Stimulated activated CD4-positive, alpha-beta T cell treated with anti-CD3 and anti-CD28 coated beads, TNF-alpha, amount 100 ng/mL, for 48 hours (primary cell): Measurements from ENCODE around the gene PAX7.
"Not testable (repeated sequence)": the region's sequence is repeated elsewhere in the genome, so short reads cannot be mapped to it uniquely, and the experiment has no call there.

Experiments
- DNase-seq, 3 donors: peaks; one replicate each; pipeline ENCODE4 v3.0.0-alpha.2; 2020; ENCODE audit warnings: low read depth in 3 of 3

Gene PAX7

GRCh38 chr1:18761948-18762840, 131.5 kb downstream of the PAX7 start:
- DNase-seq, result no peak

DNA sequence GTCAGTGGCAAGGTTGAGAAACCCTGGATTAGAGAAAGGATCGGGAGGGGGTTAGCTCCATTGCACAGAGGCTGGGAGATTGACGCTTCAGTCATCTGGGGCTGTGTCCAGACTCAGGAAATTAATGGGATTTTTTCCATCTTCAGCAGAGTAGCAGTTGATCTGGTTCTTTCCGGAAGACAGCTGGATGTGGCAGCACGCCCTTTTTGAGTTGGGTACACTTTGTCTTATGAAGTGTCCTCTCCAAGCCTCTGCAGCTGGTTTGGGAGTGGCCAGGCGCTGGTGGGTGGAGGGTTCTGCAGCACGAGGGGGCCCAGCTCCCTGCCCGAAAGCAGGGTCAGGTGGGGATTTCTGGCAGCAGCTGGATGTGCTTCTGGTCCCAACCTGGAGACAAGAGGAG, 133.7 kb downstream of the PAX7 start:
- no peak for DNase-seq

- DNase-seq, result no peak
Observed at GRCh38 chr1:18765725-18766124, 135.1 kb downstream of the PAX7 start.

DNA sequence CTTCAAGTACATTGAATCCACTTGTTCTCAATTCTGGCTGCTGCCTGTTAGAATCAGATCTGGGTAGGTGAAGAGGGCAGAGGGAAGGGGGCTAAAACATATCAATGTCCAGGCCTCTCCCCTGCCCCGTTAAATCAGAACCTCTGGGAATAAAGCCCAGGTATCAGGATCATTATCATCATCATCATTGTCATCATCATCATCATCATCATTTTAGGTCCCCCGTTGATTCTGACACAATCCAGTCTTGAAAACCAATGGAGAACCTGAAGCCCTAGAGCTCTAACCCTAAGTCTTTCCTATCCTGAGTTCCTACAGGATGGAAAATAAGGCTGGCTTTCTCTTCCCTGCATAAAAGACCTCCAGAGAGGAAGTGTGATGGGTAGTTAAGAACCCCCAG, 135.7 kb downstream of the PAX7 start:
- DNase-seq, result no peak

- DNase-seq, result not testable (repeated sequence)
Observed at GRCh38 chr1:18767576-18767975, 136.9 kb downstream of the PAX7 start.

- DNase-seq, result no peak
Observed at GRCh38 chr1:18768086-18768485, 137.4 kb downstream of the PAX7 start.

DNA sequence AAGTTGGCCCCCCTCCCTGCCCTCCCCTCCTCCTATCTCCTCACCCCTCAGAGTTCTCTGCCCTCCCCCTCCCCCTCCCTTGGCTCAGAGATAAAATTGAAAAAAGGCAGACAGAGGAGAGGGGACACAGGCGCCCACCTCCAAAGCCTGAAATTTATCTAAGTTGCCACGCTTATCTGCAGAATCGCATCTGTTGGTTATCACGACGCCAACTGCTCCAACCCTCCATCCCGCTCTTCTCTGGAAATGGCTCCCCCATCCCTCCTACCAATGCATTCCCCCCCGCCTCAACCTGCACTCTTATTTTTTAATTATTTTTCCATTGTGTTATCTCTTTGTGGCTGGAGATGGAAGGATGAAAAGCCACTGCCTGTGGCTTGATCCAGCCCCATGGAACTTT, 138.5 kb downstream of the PAX7 start:
- DNase-seq, result no peak

DNA sequence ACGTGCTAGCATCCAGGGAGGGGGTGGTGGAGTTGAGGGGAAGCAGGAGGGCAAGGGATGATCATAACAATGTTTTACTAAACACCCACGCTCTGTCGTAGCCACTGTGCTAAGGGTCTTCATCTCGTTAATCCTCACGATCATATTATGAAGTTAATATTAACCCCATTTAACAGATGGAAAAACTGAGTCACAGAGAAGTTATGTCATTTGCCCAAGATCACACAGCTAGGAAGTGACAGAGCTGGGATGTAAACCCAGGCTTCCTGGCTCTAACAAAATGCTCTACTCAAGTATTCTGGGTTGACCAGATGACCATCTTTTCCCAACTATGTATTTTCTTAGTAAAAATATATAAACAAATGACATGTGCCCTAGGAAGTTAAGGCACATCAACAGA, 140.2 kb downstream of the PAX7 start:
- DNase-seq, result no peak

- DNase-seq, result no peak
Observed at GRCh38 chr1:18773753-18774152, 143.1 kb downstream of the PAX7 start.

GRCh38 chr1:18775341-18775740, 144.7 kb downstream of the PAX7 start:
- no peak for DNase-seq

- no peak for DNase-seq
Observed at GRCh38 chr1:18776777-18777176, 146.1 kb downstream of the PAX7 start.

DNA sequence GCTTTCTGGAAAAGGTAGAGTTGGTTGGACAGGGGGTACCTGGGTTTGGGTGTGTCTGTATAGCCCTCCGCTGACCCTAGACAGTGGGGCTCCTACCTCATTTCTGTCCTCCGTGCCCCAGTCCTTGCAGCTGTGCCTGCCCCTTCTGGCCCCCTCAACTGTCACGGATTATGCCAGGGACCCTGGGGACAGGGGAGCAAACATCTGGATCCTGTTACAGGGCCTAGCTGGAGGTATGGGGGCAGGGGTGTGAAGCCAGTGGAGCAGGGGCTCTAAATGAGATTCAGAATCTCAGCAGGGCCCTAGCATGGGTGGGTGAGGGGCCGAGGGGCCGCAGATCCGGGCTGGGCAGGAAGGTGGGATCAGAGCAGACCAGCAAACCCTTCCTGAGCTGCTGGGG, 147.8 kb downstream of the PAX7 start:
- DNase-seq, result no peak

DNA sequence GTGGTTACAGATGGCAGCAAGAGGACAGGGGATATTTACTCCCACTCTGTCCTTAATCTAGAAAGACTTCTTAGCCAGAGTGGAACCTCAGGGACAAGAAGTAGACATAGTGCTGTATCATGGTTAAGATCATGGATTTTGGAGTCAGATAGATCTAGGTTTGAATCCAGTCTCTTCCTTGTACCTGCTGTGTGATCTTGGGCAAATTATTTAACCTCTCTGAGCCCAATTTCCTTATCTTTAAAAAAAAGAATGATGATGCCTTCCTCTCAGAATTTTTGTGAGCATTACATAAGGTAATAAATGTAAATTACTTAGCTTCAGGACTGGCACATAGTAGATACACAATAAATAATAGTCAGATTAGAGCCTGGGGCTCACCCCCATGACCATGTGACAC, 150.4 kb downstream of the PAX7 start:
- DNase-seq, result no peak

GRCh38 chr1:18783705-18784481, 153.2 kb downstream of the PAX7 start:
- no peak for DNase-seq

GRCh38 chr1:18784482-18784831, 153.8 kb downstream of the PAX7 start:
- no peak for DNase-seq

GRCh38 chr1:18786149-18786548, 155.5 kb downstream of the PAX7 start:
- DNase-seq, result no peak

GRCh38 chr1:18787825-18788385, 157.3 kb downstream of the PAX7 start:
- no peak for DNase-seq

DNA sequence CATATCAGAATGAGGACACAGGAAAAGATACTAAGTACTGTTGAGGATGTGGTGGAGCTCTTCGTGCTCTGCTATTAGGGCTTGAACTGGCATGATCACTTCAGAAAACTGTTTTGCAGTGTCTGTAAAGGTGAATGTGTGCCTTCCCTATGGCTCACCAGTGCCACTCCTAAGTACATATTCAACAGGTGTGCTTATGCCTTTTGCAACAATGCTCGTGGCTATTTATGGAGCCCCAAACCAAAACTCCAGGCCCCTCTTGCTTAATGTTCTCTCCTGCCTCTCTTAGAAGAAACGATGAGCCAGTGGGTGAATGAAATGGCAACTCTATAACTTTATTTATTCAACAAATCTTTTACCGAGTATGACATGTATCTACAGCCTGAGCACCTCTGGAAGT, 158.6 kb downstream of the PAX7 start:
- no peak for DNase-seq

DNA sequence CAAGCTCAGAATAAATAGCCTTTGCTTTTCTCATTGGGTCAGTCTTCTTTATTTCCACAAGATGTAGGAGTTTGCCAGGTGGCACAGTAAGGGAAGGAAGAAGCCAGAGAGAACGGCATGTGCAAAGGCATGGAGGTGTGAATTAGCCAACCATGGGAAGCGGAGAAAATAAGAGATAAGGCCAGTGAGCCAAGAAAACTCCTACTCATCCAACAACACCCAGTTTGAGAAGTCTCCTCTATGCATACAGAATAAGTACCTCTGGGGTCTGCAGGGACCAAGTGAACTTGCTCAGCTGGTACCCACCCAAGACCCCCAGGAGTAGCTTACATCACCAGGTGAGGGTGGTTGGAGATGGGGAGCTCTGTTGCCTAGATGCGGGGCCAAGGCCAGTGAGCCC, 162.1 kb downstream of the PAX7 start:
- no peak for DNase-seq

DNA sequence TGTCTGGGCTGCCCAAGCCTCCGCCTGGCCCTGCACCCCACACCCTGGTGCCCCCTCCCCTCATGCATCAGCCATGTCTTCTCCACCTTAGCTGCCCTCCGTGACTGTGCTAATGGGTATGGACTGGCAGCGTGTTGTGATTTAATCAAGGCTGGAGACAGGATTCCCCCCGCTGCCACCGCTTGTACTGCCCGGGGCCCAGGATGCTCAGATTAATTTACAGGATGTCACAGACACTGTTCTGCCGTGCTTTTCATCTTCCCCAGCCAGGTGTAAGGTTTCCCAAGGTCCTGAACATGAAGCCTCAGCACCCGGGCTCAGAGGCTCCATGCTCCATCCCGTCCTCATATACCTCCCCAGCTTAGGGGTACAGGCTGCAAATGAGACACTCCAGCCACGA, 162.5 kb downstream of the PAX7 start:
- DNase-seq, result no peak

- no peak for DNase-seq
Observed at GRCh38 chr1:18794051-18794450, 163.4 kb downstream of the PAX7 start.

- no peak for DNase-seq
Observed at GRCh38 chr1:18794561-18794960, 163.9 kb downstream of the PAX7 start.
